SK-N-SH (cell line): ENCODE measurements around the gene GAN. TPM values are rescaled to one million over a fixed set of nuclear protein-coding genes. Genes with fewer than 3 reads are reported as not detected.
A peak's percentile ranks its signal among the peaks of the same experiment; 100 is the strongest.

ENCODE experiments used
- CTCF ChIA-PET: fragments of 300-600, 350-600 bp; formaldehyde crosslinking; extraction: SDS; loops from one replicate; lab custom pipeline; 2021; lab: Yijun Ruan, JAX
- POLR2A ChIA-PET: fragments of 350-600 bp; sonication (Branson Sonifier 250); formaldehyde crosslinking; extraction: SDS; loops from one replicate; lab custom pipeline; 2020; ENCODE audit warnings: antibody characterized with exemption, inconsistent platforms; lab: Yijun Ruan, JAX
- DNase-seq: peaks from one replicate; pipeline ENCODE4 v3.0.0; 2012
- H2AFZ ChIP-seq: fragments of 200-600 bp; sonication (generic); 2 replicates; pipeline ENCODE4 v1.8.1; 2016; ENCODE audit warnings: antibody characterized with exemption, mild to moderate bottlenecking, low read depth
- H3F3A ChIP-seq: fragments of 200-600 bp; sonication (generic); replicated peaks from 2 replicates; pipeline ENCODE3; 2016; ENCODE audit warnings: antibody characterized with exemption, mild to moderate bottlenecking; ENCODE audit not compliant: insufficient read depth
- H3K27ac ChIP-seq, 2 experiments: fragments of 200-500 bp in 1 of 2; fragments of 200-600 bp in 1 of 2; sonication (Bioruptor generic) in 1 of 2; sonication (generic), shearing (Covaris generic) in 1 of 2; 2 replicates each; pipeline versions ENCODE4 v1.5.1 to v1.6.1; 2014 to 2016; ENCODE audit warnings: low read depth in 2 of 2, inconsistent platforms in 1 of 2, low read length in 1 of 2, mild to moderate bottlenecking in 1 of 2, mixed read lengths in 1 of 2
- H3K27me3 ChIP-seq: fragments of 200-600 bp; sonication (generic), shearing (Covaris generic); 2 replicates; pipeline ENCODE4 v1.6.1; 2016; ENCODE audit warnings: mixed run types; ENCODE audit not compliant: insufficient read depth
- H3K36me3 ChIP-seq, 2 experiments: fragments of 200-500 bp in 1 of 2; fragments of 200-600 bp in 1 of 2; sonication (Bioruptor generic) in 1 of 2; sonication (generic) in 1 of 2; replicated peaks in 1 of 2; 2 replicates each; pipeline versions ENCODE3 to v1.5.1; 2014 to 2016; ENCODE audit warnings: low read length in 1 of 2, mild to moderate bottlenecking in 1 of 2; ENCODE audit not compliant: insufficient read depth in 2 of 2, control insufficient read depth in 1 of 2
- H3K4me1 ChIP-seq, 2 experiments: fragments of 200-500 bp in 1 of 2; fragments of 200-600 bp in 1 of 2; sonication (Bioruptor generic) in 1 of 2; sonication (generic), shearing (Covaris generic) in 1 of 2; 2 replicates each; pipeline versions ENCODE4 v1.5.1 to v1.6.1; 2014 to 2016; ENCODE audit warnings: low read depth in 1 of 2, low read length in 1 of 2, mixed run types in 1 of 2; ENCODE audit not compliant: insufficient read depth in 2 of 2, control insufficient read depth in 1 of 2
- H3K4me2 ChIP-seq: fragments of 200-600 bp; sonication (generic), shearing (Covaris generic); 2 replicates; pipeline ENCODE4 v1.6.1; 2017; ENCODE audit warnings: mixed run types
- H3K4me3 ChIP-seq, 2 experiments: fragments of 200-500 bp in 1 of 2; fragments of 200-600 bp in 1 of 2; sonication (Bioruptor generic) in 1 of 2; sonication (generic), shearing (Covaris generic) in 1 of 2; 2 replicates each; pipeline versions ENCODE4 v1.5.1 to v1.8.1; 2014 to 2016; ENCODE audit warnings: low read depth in 2 of 2, inconsistent platforms in 1 of 2, low read length in 1 of 2, mild to moderate bottlenecking in 1 of 2, mixed read lengths in 1 of 2, moderate library complexity in 1 of 2
- H3K79me2 ChIP-seq: fragments of 200-600 bp; sonication (generic); 2 replicates; pipeline ENCODE4 v1.8.1; 2017; ENCODE audit warnings: mild to moderate bottlenecking; ENCODE audit not compliant: insufficient read depth
- H3K9ac ChIP-seq: fragments of 200-600 bp; sonication (generic); 2 replicates; pipeline ENCODE4 v1.6.1; 2017; ENCODE audit warnings: mixed run types
- H3K9me2 ChIP-seq: fragments of 200-600 bp; sonication (generic); 2 replicates; pipeline ENCODE4 v1.6.1; 2017; ENCODE audit warnings: mixed run types
- H3K9me3 ChIP-seq: fragments of 200-600 bp; sonication (generic); 2 replicates; pipeline ENCODE4 v1.6.1; 2017; ENCODE audit warnings: mixed run types, mild to moderate bottlenecking, moderate library complexity
- H4K20me1 ChIP-seq: fragments of 200-600 bp; sonication (generic); 2 replicates; pipeline ENCODE4 v1.6.1; 2017; ENCODE audit warnings: mild to moderate bottlenecking, mixed run types; ENCODE audit not compliant: insufficient read depth
- CHD2 ChIP-seq: fragments of 150-350 bp; IDR thresholded peaks from 2 replicates; pipeline ENCODE4 v1.6.1; 2018; ENCODE audit warnings: low read length; ENCODE audit not compliant: partially characterized antibody
- EP300 ChIP-seq, 2 experiments: IDR thresholded peaks; 2 replicates each; pipeline versions ENCODE4 v1.4.0 to v1.6.1; 2012; ENCODE audit warnings: borderline replicate concordance in 1 of 2, low read depth in 1 of 2, low read length in 1 of 2
- EZH2phosphoT487 ChIP-seq: fragments of 200-600 bp; sonication (generic); IDR thresholded peaks from 2 replicates; pipeline ENCODE4 v1.6.1; 2017; ENCODE audit warnings: low read depth, mixed run types, mild to moderate bottlenecking, antibody characterized with exemption, moderate library complexity, borderline replicate concordance
- FOSL2 ChIP-seq: IDR thresholded peaks from 2 replicates; pipeline ENCODE4 v1.4.0; 2012; ENCODE audit warnings: low read depth, mild to moderate bottlenecking, moderate library complexity, borderline replicate concordance
- FOXJ3 ChIP-seq: sonication (generic); formaldehyde crosslinking; IDR thresholded peaks from 2 replicates; pipeline ENCODE4 v1.5.1; 2020; ENCODE audit warnings: mild to moderate bottlenecking, missing genetic modification reagents
- FOXM1 ChIP-seq: IDR thresholded peaks from 2 replicates; pipeline ENCODE4 v1.4.0; 2012; ENCODE audit warnings: low read depth, mild to moderate bottlenecking
- JUND ChIP-seq: IDR thresholded peaks from 2 replicates; pipeline ENCODE4 v1.4.0; 2012
- MEF2A ChIP-seq: IDR thresholded peaks from 2 replicates; pipeline ENCODE4 v1.4.0; 2012; ENCODE audit warnings: low read depth, borderline replicate concordance
- NRF1 ChIP-seq: IDR thresholded peaks from 2 replicates; pipeline ENCODE4 v1.6.1; 2012; ENCODE audit warnings: low read depth, mild to moderate bottlenecking, low read length
- POLR2AphosphoS5 ChIP-seq: IDR thresholded peaks from 2 replicates; pipeline ENCODE4 v1.6.1; 2012; ENCODE audit warnings: low read depth, low read length
- RAD21 ChIP-seq: IDR thresholded peaks from 2 replicates; pipeline ENCODE4 v1.6.1; 2012; ENCODE audit warnings: mild to moderate bottlenecking, low read length
- RFX5 ChIP-seq: IDR thresholded peaks from 2 replicates; pipeline ENCODE4 v1.6.1; 2012; ENCODE audit warnings: mild to moderate bottlenecking, improper control_type of control experiment, low read length
- TCF12 ChIP-seq: IDR thresholded peaks from 2 replicates; pipeline ENCODE4 v1.4.0; 2012
- TEAD4 ChIP-seq: IDR thresholded peaks from 2 replicates; pipeline ENCODE4 v1.4.0; 2012; ENCODE audit warnings: mild to moderate bottlenecking, borderline replicate concordance; ENCODE audit not compliant: insufficient read depth
- YY1 ChIP-seq: IDR thresholded peaks from 2 replicates; pipeline ENCODE4 v1.4.0; 2012; ENCODE audit warnings: low read depth, mild to moderate bottlenecking
- WGBS: methylation state at CpG from one replicate; pipeline ENCODE4 v1.1.6; 2017; ENCODE audit warnings: low lambda C conversion rate; 5-methylcytosine and 5-hydroxymethylcytosine counted together
- polyA plus RNA-seq, 3 experiments: library from polyadenylated mRNA; depleted of rRNA; stranded (reverse); fragments of >200 nt; gene quantifications; 2 replicates each; pipeline ENCODE4 v1.2.3, GENCODE V29; 2012
- TF ChIP-seq, protein P1 (sequence below): fragments of 150-350 bp; IDR thresholded peaks from 2 replicates; pipeline ENCODE4 v1.6.1; 2017; ENCODE audit warnings: antibody characterized with exemption, low read length, low read depth, borderline replicate concordance
- TF ChIP-seq, protein P2 (sequence below): IDR thresholded peaks from 2 replicates; pipeline ENCODE4 v1.4.0; 2012; ENCODE audit warnings: low read depth, borderline replicate concordance
- TF ChIP-seq, protein P3 (sequence below): fragments of 200-600 bp; sonication (generic); IDR thresholded peaks from 2 replicates; pipeline ENCODE4 v1.6.1; 2017; ENCODE audit warnings: antibody characterized with exemption, mild to moderate bottlenecking, moderate library complexity
- TF ChIP-seq, protein P4 (sequence below): IDR thresholded peaks from 2 replicates; pipeline ENCODE4 v1.4.0; 2012; ENCODE audit warnings: low read depth, borderline replicate concordance
- TF ChIP-seq, protein P5 (sequence below): IDR thresholded peaks from 2 replicates; pipeline ENCODE4 v1.6.1; 2012; ENCODE audit warnings: mild to moderate bottlenecking, low read depth, low read length, moderate library complexity

GAN gene, protein sequence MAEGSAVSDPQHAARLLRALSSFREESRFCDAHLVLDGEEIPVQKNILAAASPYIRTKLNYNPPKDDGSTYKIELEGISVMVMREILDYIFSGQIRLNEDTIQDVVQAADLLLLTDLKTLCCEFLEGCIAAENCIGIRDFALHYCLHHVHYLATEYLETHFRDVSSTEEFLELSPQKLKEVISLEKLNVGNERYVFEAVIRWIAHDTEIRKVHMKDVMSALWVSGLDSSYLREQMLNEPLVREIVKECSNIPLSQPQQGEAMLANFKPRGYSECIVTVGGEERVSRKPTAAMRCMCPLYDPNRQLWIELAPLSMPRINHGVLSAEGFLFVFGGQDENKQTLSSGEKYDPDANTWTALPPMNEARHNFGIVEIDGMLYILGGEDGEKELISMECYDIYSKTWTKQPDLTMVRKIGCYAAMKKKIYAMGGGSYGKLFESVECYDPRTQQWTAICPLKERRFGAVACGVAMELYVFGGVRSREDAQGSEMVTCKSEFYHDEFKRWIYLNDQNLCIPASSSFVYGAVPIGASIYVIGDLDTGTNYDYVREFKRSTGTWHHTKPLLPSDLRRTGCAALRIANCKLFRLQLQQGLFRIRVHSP
- 0.79 and 0.99 TPM in 2 replicates for polyA plus RNA-seq (2012; rRNA removed)
- 0.87 and 0.94 TPM in 2 replicates for polyA plus RNA-seq (2012; cell fraction: cytosol; rRNA removed)
- 1.2 and 1.9 TPM in 2 replicates for polyA plus RNA-seq (2012; cell fraction: nucleus; rRNA removed)

DNA sequence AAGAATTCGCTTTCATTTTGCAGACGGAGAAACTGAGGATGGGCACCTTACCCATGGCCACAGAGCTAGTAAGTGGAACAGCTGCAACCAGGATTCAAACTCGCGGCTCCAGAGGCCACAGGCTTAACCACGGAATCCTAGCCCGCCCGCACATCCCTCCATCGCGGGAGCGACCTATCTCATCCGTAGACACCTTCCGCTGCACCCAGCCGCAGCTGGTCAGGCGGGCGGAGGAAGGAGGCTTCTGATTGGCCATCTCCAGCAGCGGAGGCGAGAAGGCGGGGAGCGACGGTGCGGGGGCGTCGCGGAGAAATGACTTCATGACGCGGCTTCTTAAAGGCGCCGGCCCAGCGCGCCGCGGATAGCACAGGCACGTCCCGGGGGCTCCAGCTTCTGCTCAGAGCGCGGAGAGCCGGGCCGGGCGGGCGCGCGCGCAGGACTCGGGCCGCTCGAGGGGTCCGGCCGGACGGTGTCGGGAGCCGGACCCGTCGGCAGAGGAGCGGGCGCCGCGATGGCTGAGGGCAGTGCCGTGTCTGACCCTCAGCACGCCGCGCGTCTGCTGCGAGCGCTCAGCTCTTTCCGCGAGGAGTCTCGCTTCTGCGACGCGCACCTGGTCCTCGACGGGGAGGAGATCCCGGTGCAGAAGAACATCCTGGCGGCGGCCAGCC lies at the start of gene GAN:
GAN (plus strand) TSS at position 360 of the 668 bp plus-strand sequence; CDS start at position 512, 152 bp downstream.
- H3K36me3 ChIP-seq: peaks cover 0 to 5% of the 10 kb centered on the region in 2 experiments
- peak; percentile 95 for DNase-seq
- H3K27ac ChIP-seq: peak within 1 kb of the TSS; percentile 56 to 75
- ChIA-PET POLR2A (interaction anchor here (0.6 to 1.0 kb wide), 3 partner anchors 10 to 104 kb away, joined by 3 to 4 read pairs (median 3); no protein-coding TSS in a partner anchor), CTCF (interaction anchor here (1.0 to 1.6 kb wide), 3 partner anchors 8 to 410 kb away, joined by 3 to 6 read pairs (median 3); no protein-coding TSS in a partner anchor)
- no peaks in the 10 kb centered on the region for H3K9me3 ChIP-seq
- peaks cover 8 to 11% of the 10 kb centered on the region in 2 experiments; a peak in 3 of 4 replicates for H3K4me1 ChIP-seq
- peak within 1 kb of the TSS; percentile 94 for H3K4me2 ChIP-seq
- no peaks in the 10 kb centered on the region for H3K9me2 ChIP-seq
- peak within 1 kb of the TSS; percentile 75 to 94 for H3K4me3 ChIP-seq
- under 1% methylated on average over 17 of the region's 75 CpGs for WGBS
- H3K9ac ChIP-seq: peak within 1 kb of the TSS; percentile 85
- H3K27me3 ChIP-seq: no peaks in the 10 kb centered on the region
- H4K20me1 ChIP-seq: peaks cover 6% of the 10 kb centered on the region; the same call in 1 of the 2 replicates
- peaks cover 20% of the 10 kb centered on the region for H3F3A ChIP-seq
- H2AFZ ChIP-seq: peak within 1 kb of the TSS; percentile 95
- H3K79me2 ChIP-seq: peaks cover 69% of the 10 kb centered on the region
- TF ChIP-seq FOXJ3 (CRISPR knock-in tag) (peak; percentile 46; the same call in 1 of the 2 replicates), FOSL2 (no peak), RFX5 (no peak), NRF1 (no peak), TEAD4 (no peak), TCF12 (peak; percentile 13; the same call in 1 of the 2 replicates), POLR2AphosphoS5 (peak; percentile 89), EP300 (IDR thresholded peaks at IDR 0.05; ENCODE audit: borderline replicate concordance in 1 of 2, low read depth in 1 of 2, low read length in 1 of 2) (0 out of 4 replicates have a peak, but pooled peaks of 1 of the 2 experiments have one; percentile 8), FOXM1 (no peak), YY1 (peak; percentile 67; the same call in 1 of the 2 replicates), CHD2 (peak; percentile 84), RAD21 (no peak), MEF2A (no peak), JUND (no peak), EZH2phosphoT487 (no peak)
- TF ChIP-seq, protein P1, sequence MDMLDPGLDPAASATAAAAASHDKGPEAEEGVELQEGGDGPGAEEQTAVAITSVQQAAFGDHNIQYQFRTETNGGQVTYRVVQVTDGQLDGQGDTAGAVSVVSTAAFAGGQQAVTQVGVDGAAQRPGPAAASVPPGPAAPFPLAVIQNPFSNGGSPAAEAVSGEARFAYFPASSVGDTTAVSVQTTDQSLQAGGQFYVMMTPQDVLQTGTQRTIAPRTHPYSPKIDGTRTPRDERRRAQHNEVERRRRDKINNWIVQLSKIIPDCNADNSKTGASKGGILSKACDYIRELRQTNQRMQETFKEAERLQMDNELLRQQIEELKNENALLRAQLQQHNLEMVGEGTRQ: 0 out of 2 replicates have a peak, but pooled peaks have one; percentile 7
- TF ChIP-seq, protein P2, sequence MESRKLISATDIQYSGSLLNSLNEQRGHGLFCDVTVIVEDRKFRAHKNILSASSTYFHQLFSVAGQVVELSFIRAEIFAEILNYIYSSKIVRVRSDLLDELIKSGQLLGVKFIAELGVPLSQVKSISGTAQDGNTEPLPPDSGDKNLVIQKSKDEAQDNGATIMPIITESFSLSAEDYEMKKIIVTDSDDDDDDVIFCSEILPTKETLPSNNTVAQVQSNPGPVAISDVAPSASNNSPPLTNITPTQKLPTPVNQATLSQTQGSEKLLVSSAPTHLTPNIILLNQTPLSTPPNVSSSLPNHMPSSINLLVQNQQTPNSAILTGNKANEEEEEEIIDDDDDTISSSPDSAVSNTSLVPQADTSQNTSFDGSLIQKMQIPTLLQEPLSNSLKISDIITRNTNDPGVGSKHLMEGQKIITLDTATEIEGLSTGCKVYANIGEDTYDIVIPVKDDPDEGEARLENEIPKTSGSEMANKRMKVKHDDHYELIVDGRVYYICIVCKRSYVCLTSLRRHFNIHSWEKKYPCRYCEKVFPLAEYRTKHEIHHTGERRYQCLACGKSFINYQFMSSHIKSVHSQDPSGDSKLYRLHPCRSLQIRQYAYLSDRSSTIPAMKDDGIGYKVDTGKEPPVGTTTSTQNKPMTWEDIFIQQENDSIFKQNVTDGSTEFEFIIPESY: no peak
- TF ChIP-seq, protein P3, sequence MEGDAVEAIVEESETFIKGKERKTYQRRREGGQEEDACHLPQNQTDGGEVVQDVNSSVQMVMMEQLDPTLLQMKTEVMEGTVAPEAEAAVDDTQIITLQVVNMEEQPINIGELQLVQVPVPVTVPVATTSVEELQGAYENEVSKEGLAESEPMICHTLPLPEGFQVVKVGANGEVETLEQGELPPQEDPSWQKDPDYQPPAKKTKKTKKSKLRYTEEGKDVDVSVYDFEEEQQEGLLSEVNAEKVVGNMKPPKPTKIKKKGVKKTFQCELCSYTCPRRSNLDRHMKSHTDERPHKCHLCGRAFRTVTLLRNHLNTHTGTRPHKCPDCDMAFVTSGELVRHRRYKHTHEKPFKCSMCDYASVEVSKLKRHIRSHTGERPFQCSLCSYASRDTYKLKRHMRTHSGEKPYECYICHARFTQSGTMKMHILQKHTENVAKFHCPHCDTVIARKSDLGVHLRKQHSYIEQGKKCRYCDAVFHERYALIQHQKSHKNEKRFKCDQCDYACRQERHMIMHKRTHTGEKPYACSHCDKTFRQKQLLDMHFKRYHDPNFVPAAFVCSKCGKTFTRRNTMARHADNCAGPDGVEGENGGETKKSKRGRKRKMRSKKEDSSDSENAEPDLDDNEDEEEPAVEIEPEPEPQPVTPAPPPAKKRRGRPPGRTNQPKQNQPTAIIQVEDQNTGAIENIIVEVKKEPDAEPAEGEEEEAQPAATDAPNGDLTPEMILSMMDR: no peak
- TF ChIP-seq, protein P4, sequence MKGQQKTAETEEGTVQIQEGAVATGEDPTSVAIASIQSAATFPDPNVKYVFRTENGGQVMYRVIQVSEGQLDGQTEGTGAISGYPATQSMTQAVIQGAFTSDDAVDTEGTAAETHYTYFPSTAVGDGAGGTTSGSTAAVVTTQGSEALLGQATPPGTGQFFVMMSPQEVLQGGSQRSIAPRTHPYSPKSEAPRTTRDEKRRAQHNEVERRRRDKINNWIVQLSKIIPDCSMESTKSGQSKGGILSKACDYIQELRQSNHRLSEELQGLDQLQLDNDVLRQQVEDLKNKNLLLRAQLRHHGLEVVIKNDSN: peak; percentile 83
- TF ChIP-seq, protein P5, sequence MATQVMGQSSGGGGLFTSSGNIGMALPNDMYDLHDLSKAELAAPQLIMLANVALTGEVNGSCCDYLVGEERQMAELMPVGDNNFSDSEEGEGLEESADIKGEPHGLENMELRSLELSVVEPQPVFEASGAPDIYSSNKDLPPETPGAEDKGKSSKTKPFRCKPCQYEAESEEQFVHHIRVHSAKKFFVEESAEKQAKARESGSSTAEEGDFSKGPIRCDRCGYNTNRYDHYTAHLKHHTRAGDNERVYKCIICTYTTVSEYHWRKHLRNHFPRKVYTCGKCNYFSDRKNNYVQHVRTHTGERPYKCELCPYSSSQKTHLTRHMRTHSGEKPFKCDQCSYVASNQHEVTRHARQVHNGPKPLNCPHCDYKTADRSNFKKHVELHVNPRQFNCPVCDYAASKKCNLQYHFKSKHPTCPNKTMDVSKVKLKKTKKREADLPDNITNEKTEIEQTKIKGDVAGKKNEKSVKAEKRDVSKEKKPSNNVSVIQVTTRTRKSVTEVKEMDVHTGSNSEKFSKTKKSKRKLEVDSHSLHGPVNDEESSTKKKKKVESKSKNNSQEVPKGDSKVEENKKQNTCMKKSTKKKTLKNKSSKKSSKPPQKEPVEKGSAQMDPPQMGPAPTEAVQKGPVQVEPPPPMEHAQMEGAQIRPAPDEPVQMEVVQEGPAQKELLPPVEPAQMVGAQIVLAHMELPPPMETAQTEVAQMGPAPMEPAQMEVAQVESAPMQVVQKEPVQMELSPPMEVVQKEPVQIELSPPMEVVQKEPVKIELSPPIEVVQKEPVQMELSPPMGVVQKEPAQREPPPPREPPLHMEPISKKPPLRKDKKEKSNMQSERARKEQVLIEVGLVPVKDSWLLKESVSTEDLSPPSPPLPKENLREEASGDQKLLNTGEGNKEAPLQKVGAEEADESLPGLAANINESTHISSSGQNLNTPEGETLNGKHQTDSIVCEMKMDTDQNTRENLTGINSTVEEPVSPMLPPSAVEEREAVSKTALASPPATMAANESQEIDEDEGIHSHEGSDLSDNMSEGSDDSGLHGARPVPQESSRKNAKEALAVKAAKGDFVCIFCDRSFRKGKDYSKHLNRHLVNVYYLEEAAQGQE: no peak
